GM23338 (cell line): Measurements from ENCODE around the gene XYLB. TPM values are rescaled to one million over a fixed set of nuclear protein-coding genes. Genes with fewer than 3 reads are reported as not detected.

Experiments used
- ATAC-seq: fragments of 200-7000 bp; cut with Tn5 transposase; 3 replicates; pipeline ENCODE4 v1.9.1; 2020
- DNase-seq: peaks from one replicate; pipeline ENCODE4 v3.0.0-alpha.2; 2015; ENCODE audit warnings: low spot score
- H2AFZ ChIP-seq: fragments of 200-600 bp; sonication (generic); 2 replicates; pipeline ENCODE4 v1.8.0; 2016; ENCODE audit warnings: antibody characterized with exemption, mild to moderate bottlenecking, moderate library complexity
- H3F3A ChIP-seq: fragments of 200-600 bp; sonication (generic); replicated peaks from 2 replicates; pipeline ENCODE4 v1.8.0; 2017; ENCODE audit warnings: antibody characterized with exemption, mixed run types, low read depth
- H3K27ac ChIP-seq: fragments of 200-600 bp; sonication (generic); 2 replicates; pipeline ENCODE4 v1.6.1; 2016; ENCODE audit warnings: low read depth
- H3K27me3 ChIP-seq: fragments of 200-600 bp; sonication (generic); 2 replicates; pipeline ENCODE4 v1.8.0; 2016; ENCODE audit warnings: mild to moderate bottlenecking, mixed run types, moderate library complexity; ENCODE audit not compliant: insufficient read depth
- H3K36me3 ChIP-seq: fragments of 200-600 bp; sonication (generic); 2 replicates; pipeline ENCODE4 v1.8.0; 2016; ENCODE audit warnings: mild to moderate bottlenecking; ENCODE audit not compliant: insufficient read depth
- H3K4me1 ChIP-seq: fragments of 200-600 bp; sonication (generic); 2 replicates; pipeline ENCODE4 v1.8.0; 2016; ENCODE audit warnings: mild to moderate bottlenecking, moderate library complexity; ENCODE audit not compliant: insufficient read depth
- H3K4me2 ChIP-seq: fragments of 200-600 bp; sonication (generic); 2 replicates; pipeline ENCODE4 v1.7.1; 2017; ENCODE audit warnings: mixed run types
- H3K4me3 ChIP-seq: fragments of 200-600 bp; sonication (generic); 2 replicates; pipeline ENCODE4 v1.6.1; 2016; ENCODE audit warnings: mixed run types
- H3K79me2 ChIP-seq: fragments of 200-600 bp; sonication (generic); replicated peaks from 2 replicates; pipeline ENCODE4 v1.8.0; 2017; ENCODE audit warnings: mild to moderate bottlenecking; ENCODE audit not compliant: insufficient read depth
- H3K9me2 ChIP-seq: fragments of 200-600 bp; sonication (generic); 2 replicates; pipeline ENCODE4 v1.8.0; 2017; ENCODE audit not compliant: insufficient read depth
- H4K20me1 ChIP-seq: fragments of 200-600 bp; sonication (generic); replicated peaks from 2 replicates; pipeline ENCODE4 v1.8.0; 2017; ENCODE audit warnings: mild to moderate bottlenecking; ENCODE audit not compliant: insufficient read depth
- H3K27ac Mint-ChIP-seq: 2 replicates; pipeline ENCODE4 v1.8.0; 2020; ENCODE audit warnings: inconsistent platforms, mild to moderate bottlenecking, moderate library complexity, mixed read lengths
- H3K27me3 Mint-ChIP-seq: 3 replicates; pipeline ENCODE4 v1.8.0; 2022; ENCODE audit warnings: low read depth, mild to moderate bottlenecking, moderate library complexity, mixed read lengths, inconsistent platforms; ENCODE audit not compliant: insufficient read depth, poor library complexity
- H3K36me3 Mint-ChIP-seq: 3 replicates; pipeline ENCODE4 v1.8.0; 2021; ENCODE audit warnings: low read depth, mild to moderate bottlenecking, inconsistent platforms, moderate library complexity, mixed read lengths
- H3K4me1 Mint-ChIP-seq: 3 replicates; pipeline ENCODE4 v1.8.0; 2020; ENCODE audit warnings: mild to moderate bottlenecking, inconsistent platforms, mixed read lengths
- H3K4me3 Mint-ChIP-seq: 3 replicates; pipeline ENCODE4 v1.8.0; 2021; ENCODE audit warnings: moderate library complexity, mild to moderate bottlenecking, inconsistent platforms, mixed read lengths
- H3K9me3 Mint-ChIP-seq: 3 replicates; pipeline ENCODE4 v1.8.0; 2020; ENCODE audit warnings: moderate library complexity, mild to moderate bottlenecking, inconsistent platforms, mixed read lengths
- CREB1 ChIP-seq: fragments of 250-450 bp; sonication (Bioruptor Pico); IDR thresholded peaks from 2 replicates; pipeline ENCODE4 v1.5.0; 2020; ENCODE audit warnings: low read depth, mild to moderate bottlenecking, moderate library complexity
- CTCF ChIP-seq, 2 experiments: fragments of 200-600 bp in 1 of 2; sonication (generic) in 1 of 2; conservative IDR thresholded peaks; 2 replicates each; pipeline versions ENCODE4 v1.5.1 to v1.6.1; 2016 to 2017; ENCODE audit warnings: antibody characterized with exemption in 2 of 2, low read depth in 2 of 2, mild to moderate bottlenecking in 2 of 2, moderate library complexity in 1 of 2
- ETS1 ChIP-seq: IDR thresholded peaks from 2 replicates; pipeline ENCODE4 v1.6.1; 2016; ENCODE audit warnings: antibody characterized with exemption
- EZH2 ChIP-seq: fragments of 200-600 bp; sonication (generic); IDR thresholded peaks from one replicate; pipeline ENCODE4 v1.8.0; 2017; ENCODE audit warnings: antibody characterized with exemption, mild to moderate bottlenecking, low read depth; ENCODE audit not compliant: unreplicated experiment
- EZH2phosphoT487 ChIP-seq: fragments of 200-600 bp; sonication (generic); IDR thresholded peaks from one replicate; pipeline ENCODE4 v1.8.1; 2018; ENCODE audit warnings: antibody characterized with exemption; ENCODE audit not compliant: unreplicated experiment
- JUNB ChIP-seq: IDR thresholded peaks from one replicate; pipeline ENCODE4 v1.6.1; 2016; ENCODE audit warnings: antibody characterized with exemption; ENCODE audit not compliant: unreplicated experiment
- NANOG ChIP-seq: IDR thresholded peaks from 2 replicates; pipeline ENCODE4 v1.6.1; 2016; ENCODE audit warnings: antibody characterized with exemption, borderline replicate concordance
- REST ChIP-seq: IDR thresholded peaks from one replicate; pipeline ENCODE4 v1.6.1; 2018; ENCODE audit warnings: antibody characterized with exemption; ENCODE audit not compliant: unreplicated experiment
- STAT1 ChIP-seq: IDR thresholded peaks from one replicate; pipeline ENCODE4 v1.6.1; 2016; ENCODE audit warnings: antibody characterized with exemption; ENCODE audit not compliant: unreplicated experiment
- ZNF114 ChIP-seq: fragments of 250-450 bp; sonication (Bioruptor Pico); IDR thresholded peaks from 2 replicates; pipeline ENCODE4 v1.5.0; 2020; ENCODE audit warnings: mild to moderate bottlenecking, moderate library complexity
- ZNF331 ChIP-seq: fragments of 250-450 bp; sonication (Bioruptor Pico); IDR thresholded peaks from 2 replicates; pipeline ENCODE4 v1.5.0; 2020; ENCODE audit warnings: low read depth, mild to moderate bottlenecking, moderate library complexity
- ZNF462 ChIP-seq: fragments of 250-450 bp; sonication (Bioruptor Pico); IDR thresholded peaks from 2 replicates; pipeline ENCODE4 v1.5.0; 2020; ENCODE audit warnings: mild to moderate bottlenecking, moderate library complexity
- polyA plus RNA-seq: library from polyadenylated mRNA; unstranded; fragments of >200 nt; fragmentation: Nextera tagmentation; extraction: Ambion mirVana; gene quantifications from 2 replicates; pipeline ENCODE4 v1.2.1, GENCODE V29; 2016
- total RNA-seq: library from RNA; depleted of rRNA; stranded (reverse); fragments of >200 nt; shearing (Covaris generic); gene quantifications from 2 replicates; pipeline ENCODE4 v1.2.3, GENCODE V29; 2014

The XYLB gene
- total and polyA plus RNA-seq, 2 experiments from 2014 or later, result 1.6 to 3.3 TPM

- Histone ChIP-seq H3K36me3 (no peaks in the 10 kb centered on the region; the same call in 1 of the 2 replicates), H3F3A (no peaks in the 10 kb centered on the region), H3K9me2 (no peaks in the 10 kb centered on the region; the same call in 1 of the 2 replicates), H3K27me3 (no peaks in the 10 kb centered on the region), H3K79me2 (no peaks in the 10 kb centered on the region), H2AFZ (no peak overlapping the region), H3K4me3 (no peak overlapping the region), H3K4me1 (no peaks in the 10 kb centered on the region), H3K4me2 (no peak overlapping the region), H3K27ac (no peak overlapping the region), H4K20me1 (no peaks in the 10 kb centered on the region)
- no peak for DNase-seq
- no peak for ATAC-seq
- Mint-ChIP-seq H3K4me1 (no peaks in the 10 kb centered on the region), H3K9me3 (peaks cover 20% of the 10 kb centered on the region), H3K4me3 (no peak overlapping the region), H3K27me3 (peaks cover 2% of the 10 kb centered on the region), H3K36me3 (peaks cover 46% of the 10 kb centered on the region), H3K27ac (no peak overlapping the region)
- TF ChIP-seq ZNF331 (CRISPR knock-in tag) (no peak), EZH2phosphoT487 (no peak), ZNF114 (CRISPR knock-in tag) (no peak), ZNF462 (CRISPR knock-in tag) (no peak), STAT1 (no peak), ETS1 (no peak), JUNB (no peak), REST (no peak), EZH2 (no peak), CTCF (conservative IDR thresholded peaks at IDR 0.05; ENCODE audit: low read depth in 2 of 2) (no peak), NANOG (no peak), CREB1 (no peak)
Measured at GRCh38 chr3:38359038-38359437, 12.5 kb downstream of the XYLB start.
